ENCODE data around the gene INPP5A.
A peak's percentile ranks its signal among the peaks of the same experiment; 100 is the strongest.
"Not testable (repeated sequence)": the region's sequence is repeated elsewhere in the genome, so short reads cannot be mapped to it uniquely, and the experiment has no call there.

Gene INPP5A

GRCh38 chr10:132551093-132551807 lies 13.7 kb downstream of the INPP5A start:
- H3K27ac Mint-ChIP-seq, result peak overlapping the region; percentile 96
- H3K4me3 Mint-ChIP-seq, result peak overlapping the region; percentile 81
- peaks cover 2% of the 10 kb centered on the region for H3K36me3 Mint-ChIP-seq (ENCODE audit: low read depth)
- DNase-seq (ENCODE audit: low spot score), result no peak
- peaks cover 15% of the 10 kb centered on the region for H3K4me1 Mint-ChIP-seq (ENCODE audit: low read depth)
- H3K27me3 Mint-ChIP-seq (ENCODE audit: low read depth), result no peaks in the 10 kb centered on the region
- H3K9me3 Mint-ChIP-seq, result no peaks in the 10 kb centered on the region

GRCh38 chr10:132551808-132552130 lies 14.2 kb downstream of the INPP5A start:
- Mint-ChIP-seq H3K9me3 (no peaks in the 10 kb centered on the region), H3K27ac (peak overlapping the region; percentile 96), H3K4me3 (peak overlapping the region; percentile 81), H3K4me1 (ENCODE audit: low read depth) (peaks cover 19% of the 10 kb centered on the region), H3K36me3 (ENCODE audit: low read depth) (peaks cover 2% of the 10 kb centered on the region), H3K27me3 (ENCODE audit: low read depth) (no peaks in the 10 kb centered on the region)
- no peak for DNase-seq (ENCODE audit: low spot score)

GRCh38 chr10:132552635-132553034 lies 15.0 kb downstream of the INPP5A start:
- peaks cover 20% of the 10 kb centered on the region for H3K4me1 Mint-ChIP-seq (ENCODE audit: low read depth)
- not testable (repeated sequence) for H3K36me3 Mint-ChIP-seq (ENCODE audit: low read depth); H3K4me3 Mint-ChIP-seq; H3K27me3 Mint-ChIP-seq (ENCODE audit: low read depth); H3K9me3 Mint-ChIP-seq; H3K27ac Mint-ChIP-seq; DNase-seq (ENCODE audit: low spot score)

- H3K27ac Mint-ChIP-seq, result not testable (repeated sequence)
Measured at GRCh38 chr10:132553568-132553967, 16.0 kb downstream of the INPP5A start.

GRCh38 chr10:132554053-132554990 lies 16.7 kb downstream of the INPP5A start:
- Mint-ChIP-seq H3K36me3 (ENCODE audit: low read depth) (peaks cover 2% of the 10 kb centered on the region), H3K4me1 (ENCODE audit: low read depth) (peaks cover 21% of the 10 kb centered on the region), H3K4me3 (no peak overlapping the region), H3K27ac (no peak overlapping the region), H3K9me3 (no peaks in the 10 kb centered on the region), H3K27me3 (ENCODE audit: low read depth) (no peaks in the 10 kb centered on the region)
- DNase-seq (ENCODE audit: low spot score), result no peak

More at GRCh38 chr10:132553568-132553967, 16.0 kb downstream of the INPP5A start:
- not testable (repeated sequence) for H3K9me3 Mint-ChIP-seq; H3K27me3 Mint-ChIP-seq (ENCODE audit: low read depth); H3K36me3 Mint-ChIP-seq (ENCODE audit: low read depth); DNase-seq (ENCODE audit: low spot score); H3K4me3 Mint-ChIP-seq
- H3K4me1 Mint-ChIP-seq (ENCODE audit: low read depth), result peaks cover 20% of the 10 kb centered on the region

GRCh38 chr10:132554991-132555647 lies 17.5 kb downstream of the INPP5A start:
- peaks cover 29% of the 10 kb centered on the region for H3K4me1 Mint-ChIP-seq (ENCODE audit: low read depth)
- no peaks in the 10 kb centered on the region for H3K9me3 Mint-ChIP-seq
- H3K4me3 Mint-ChIP-seq, result no peak overlapping the region
- H3K27ac Mint-ChIP-seq, result no peak overlapping the region
- DNase-seq (ENCODE audit: low spot score), result no peak
- H3K36me3 Mint-ChIP-seq (ENCODE audit: low read depth), result peaks cover 2% of the 10 kb centered on the region
- H3K27me3 Mint-ChIP-seq (ENCODE audit: low read depth), result no peaks in the 10 kb centered on the region

GRCh38 chr10:132555648-132556575 lies 18.3 kb downstream of the INPP5A start:
- Mint-ChIP-seq H3K27ac (no peak overlapping the region), H3K9me3 (no peaks in the 10 kb centered on the region), H3K4me3 (no peak overlapping the region), H3K4me1 (ENCODE audit: low read depth) (peaks cover 28% of the 10 kb centered on the region), H3K27me3 (ENCODE audit: low read depth) (no peaks in the 10 kb centered on the region), H3K36me3 (ENCODE audit: low read depth) (peaks cover 2% of the 10 kb centered on the region)
- no peak for DNase-seq (ENCODE audit: low spot score)

- H3K4me3 Mint-ChIP-seq, result no peak overlapping the region
- no peaks in the 10 kb centered on the region for H3K27me3 Mint-ChIP-seq (ENCODE audit: low read depth)
- no peak for DNase-seq (ENCODE audit: low spot score)
- H3K9me3 Mint-ChIP-seq, result no peaks in the 10 kb centered on the region
- peaks cover 22% of the 10 kb centered on the region for H3K4me1 Mint-ChIP-seq (ENCODE audit: low read depth)
- no peaks in the 10 kb centered on the region for H3K36me3 Mint-ChIP-seq (ENCODE audit: low read depth)
- H3K27ac Mint-ChIP-seq, result no peak overlapping the region
Measured at GRCh38 chr10:132556994-132557441, 19.4 kb downstream of the INPP5A start.

GRCh38 chr10:132557696-132558515 lies 20.3 kb downstream of the INPP5A start:
- Mint-ChIP-seq H3K4me3 (no peak overlapping the region), H3K4me1 (ENCODE audit: low read depth) (peaks cover 22% of the 10 kb centered on the region), H3K36me3 (ENCODE audit: low read depth) (no peaks in the 10 kb centered on the region), H3K27me3 (ENCODE audit: low read depth) (no peaks in the 10 kb centered on the region), H3K27ac (no peak overlapping the region), H3K9me3 (no peaks in the 10 kb centered on the region)
- DNase-seq (ENCODE audit: low spot score), result no peak

GRCh38 chr10:132558516-132559413 lies 21.2 kb downstream of the INPP5A start:
- Mint-ChIP-seq H3K4me3 (no peak overlapping the region), H3K9me3 (no peaks in the 10 kb centered on the region), H3K4me1 (ENCODE audit: low read depth) (peaks cover 22% of the 10 kb centered on the region), H3K27ac (no peak overlapping the region), H3K36me3 (ENCODE audit: low read depth) (no peaks in the 10 kb centered on the region), H3K27me3 (ENCODE audit: low read depth) (no peaks in the 10 kb centered on the region)
- no peak for DNase-seq (ENCODE audit: low spot score)

GRCh38 chr10:132559538-132559937 lies 22.0 kb downstream of the INPP5A start:
- H3K27ac Mint-ChIP-seq, result no peak overlapping the region

GRCh38 chr10:132560241-132560731 lies 22.7 kb downstream of the INPP5A start:
- no peak overlapping the region for H3K4me3 Mint-ChIP-seq
- no peak for DNase-seq (ENCODE audit: low spot score)
- H3K27ac Mint-ChIP-seq, result no peak overlapping the region
- H3K4me1 Mint-ChIP-seq (ENCODE audit: low read depth), result peaks cover 23% of the 10 kb centered on the region
- H3K27me3 Mint-ChIP-seq (ENCODE audit: low read depth), result no peaks in the 10 kb centered on the region
- no peaks in the 10 kb centered on the region for H3K36me3 Mint-ChIP-seq (ENCODE audit: low read depth)
- H3K9me3 Mint-ChIP-seq, result no peaks in the 10 kb centered on the region

More at GRCh38 chr10:132559538-132559937, 22.0 kb downstream of the INPP5A start:
- Mint-ChIP-seq H3K9me3 (no peaks in the 10 kb centered on the region), H3K27me3 (ENCODE audit: low read depth) (no peaks in the 10 kb centered on the region), H3K36me3 (ENCODE audit: low read depth) (no peaks in the 10 kb centered on the region), H3K4me1 (ENCODE audit: low read depth) (peaks cover 22% of the 10 kb centered on the region), H3K4me3 (no peak overlapping the region)
- DNase-seq (ENCODE audit: low spot score), result no peak
